Cortex of kidney (tissue), 1 donor: ENCODE results near the gene TTLL4.
A peak's percentile ranks its signal among the peaks of the same experiment; 100 is the strongest.
"Not testable (repeated sequence)": the region's sequence is repeated elsewhere in the genome, so short reads cannot be mapped to it uniquely, and the experiment has no call there.

ENCODE experiments used
- DNase-seq: peaks from one replicate; lab custom pipeline; 2025; lab: John Stamatoyannopoulos, UW

TTLL4 gene

GRCh38 chr2:218710687-218711549 lies at the start of gene TTLL4:
TTLL4 (plus strand) TSS chr2:218710835; CDS start chr2:218737677, 26,842 bp downstream.
- DNase-seq = peak; percentile 81

GRCh38 chr2:218662377-218662776 lies 48.3 kb upstream of the TTLL4 start:
- DNase-seq = no peak

GRCh38 chr2:218662827-218663226 lies 47.8 kb upstream of the TTLL4 start:
- DNase-seq = no peak

GRCh38 chr2:218663901-218664300 lies 46.7 kb upstream of the TTLL4 start:
- DNase-seq = no peak

GRCh38 chr2:218664653-218665052 lies 46.0 kb upstream of the TTLL4 start:
- no peak for DNase-seq

- DNase-seq = no peak
These were observed 39.5 kb upstream of the TTLL4 start for GRCh38 chr2:218671097-218671653.

GRCh38 chr2:218671654-218672566 lies 38.7 kb upstream of the TTLL4 start, which contains the start of the genes RNF25 and STK36:
RNF25 (minus strand) TSS chr2:218672002; CDS start chr2:218671970, 32 bp downstream.
STK36 (plus strand) TSS chr2:218672086; CDS start chr2:218672830, 744 bp downstream.
- DNase-seq = no peak

- DNase-seq = no peak
These were observed 31.5 kb upstream of the TTLL4 start for GRCh38 chr2:218679119-218679518.

GRCh38 chr2:218680061-218680460 lies 30.6 kb upstream of the TTLL4 start:
- no peak for DNase-seq

- DNase-seq = not testable (repeated sequence)
These were observed 23.1 kb upstream of the TTLL4 start for GRCh38 chr2:218687400-218688060.

- DNase-seq = no peak
These were observed 19.4 kb upstream of the TTLL4 start for GRCh38 chr2:218691234-218691633.

- DNase-seq = no peak
These were observed 16.1 kb upstream of the TTLL4 start for GRCh38 chr2:218694405-218695145.

- DNase-seq = no peak
These were observed 11.8 kb upstream of the TTLL4 start for GRCh38 chr2:218698885-218699284.

GRCh38 chr2:218701806-218702205 lies 8.8 kb upstream of the TTLL4 start:
- no peak for DNase-seq

- no peak for DNase-seq
These were observed 7.3 kb upstream of the TTLL4 start for GRCh38 chr2:218703341-218703740.

GRCh38 chr2:218708086-218708485 lies 2.5 kb upstream of the TTLL4 start:
- no peak for DNase-seq

- DNase-seq = no peak
These were observed 727 bp upstream of the TTLL4 start for GRCh38 chr2:218709908-218710307.

- DNase-seq = no peak
These were observed 325 bp upstream of the TTLL4 start for GRCh38 chr2:218710334-218710686.

- no peak for DNase-seq
These were observed 905 bp downstream of the TTLL4 start for GRCh38 chr2:218711550-218711929.

GRCh38 chr2:218713922-218714321 lies 3.3 kb downstream of the TTLL4 start:
- DNase-seq = no peak

- DNase-seq = no peak
These were observed 5.4 kb downstream of the TTLL4 start for GRCh38 chr2:218716070-218716469.
